SU-DHL-6 (cell line): ENCODE measurements around the gene ZNF335.

Experiments used
- H2AFZ ChIP-seq: fragments of 200-600 bp; sonication (generic); 2 replicates; pipeline ENCODE4 v1.6.1; 2014; ENCODE audit warnings: low read depth, mild to moderate bottlenecking, moderate library complexity, mixed read lengths, antibody characterized with exemption, low read length; ENCODE audit not compliant: severe bottlenecking
- H3F3A ChIP-seq: fragments of 200-600 bp; shearing (Covaris generic); 2 replicates; pipeline ENCODE4 v1.6.0; 2016; ENCODE audit warnings: antibody characterized with exemption, mild to moderate bottlenecking; ENCODE audit not compliant: insufficient read depth
- H3K27ac ChIP-seq: fragments of 200-600 bp; sonication (generic); 2 replicates; pipeline ENCODE4 v1.5.1; 2016; ENCODE audit warnings: low read depth, mild to moderate bottlenecking, low read length, moderate library complexity, mixed read lengths
- H3K27me3 ChIP-seq: fragments of 200-600 bp; sonication (generic), shearing (Covaris generic); 2 replicates; pipeline ENCODE4 v1.6.0; 2014; ENCODE audit warnings: mild to moderate bottlenecking, low read length
- H3K36me3 ChIP-seq: fragments of 200-600 bp; sonication (generic); 2 replicates; pipeline ENCODE4 v1.6.1; 2014; ENCODE audit warnings: mild to moderate bottlenecking, low read length, mixed read lengths
- H3K4me2 ChIP-seq: fragments of 300-600, 200-600 bp; shearing (Covaris generic), sonication (generic); 2 replicates; pipeline ENCODE4 v1.6.0; 2014; ENCODE audit warnings: low read length, low read depth, mild to moderate bottlenecking; ENCODE audit not compliant: poor library complexity, severe bottlenecking
- H3K4me3 ChIP-seq: fragments of 200-600 bp; sonication (generic); 2 replicates; pipeline ENCODE4 v1.5.1; 2014; ENCODE audit warnings: antibody characterized with exemption, low read length, mild to moderate bottlenecking, mixed read lengths; ENCODE audit not compliant: insufficient read depth, poor library complexity, severe bottlenecking
- H3K79me2 ChIP-seq: fragments of 200-600 bp; sonication (generic); 2 replicates; pipeline ENCODE4 v1.6.1; 2014; ENCODE audit warnings: mild to moderate bottlenecking, low read length, moderate library complexity; ENCODE audit not compliant: insufficient read depth
- H3K9ac ChIP-seq: fragments of 200-600 bp; sonication (generic); 2 replicates; pipeline ENCODE4 v1.7.0; 2014; ENCODE audit warnings: mild to moderate bottlenecking, low read length
- H3K9me2 ChIP-seq: fragments of 200-600 bp; sonication (generic); replicated peaks from 2 replicates; pipeline ENCODE4 v1.6.1; 2014; ENCODE audit warnings: low read length; ENCODE audit not compliant: insufficient read depth
- H3K9me3 ChIP-seq: fragments of 200-600 bp; sonication (generic); 2 replicates; pipeline ENCODE4 v1.6.1; 2014; ENCODE audit warnings: low read length, mixed read lengths; ENCODE audit not compliant: insufficient read depth
- H4K20me1 ChIP-seq: fragments of 200-600 bp; sonication (generic); 2 replicates; pipeline ENCODE4 v1.6.1; 2014; ENCODE audit warnings: low read depth, mild to moderate bottlenecking, antibody characterized with exemption, low read length, moderate library complexity, mixed read lengths
- CTCF ChIP-seq: fragments of 200-600 bp; sonication (generic); IDR thresholded peaks from one replicate; pipeline ENCODE4 v1.5.1; 2017; ENCODE audit warnings: antibody characterized with exemption, mild to moderate bottlenecking, low read length, moderate library complexity; ENCODE audit not compliant: insufficient read depth, poor library complexity, severe bottlenecking
- EZH2phosphoT487 ChIP-seq: fragments of 200-600 bp; sonication (generic), shearing (Covaris generic); conservative IDR thresholded peaks from 2 replicates; pipeline ENCODE4 v1.6.1; 2018; ENCODE audit warnings: mild to moderate bottlenecking, antibody characterized with exemption, low read length, moderate library complexity, mixed read lengths

The ZNF335 gene

GRCh38 chr20:45967551-45968080 is 4.4 kb downstream of the ZNF335 start:
- Histone ChIP-seq H3F3A (peaks cover 4% of the 10 kb centered on the region; the same call in 1 of the 2 replicates), H2AFZ (no peak overlapping the region), H3K9ac (no peak overlapping the region), H3K9me3 (no peaks in the 10 kb centered on the region), H3K79me2 (peaks cover 27% of the 10 kb centered on the region), H3K36me3 (no peaks in the 10 kb centered on the region; the same call in 1 of the 2 replicates), H3K27ac (no peak overlapping the region), H3K4me3 (no peak overlapping the region), H3K27me3 (no peaks in the 10 kb centered on the region), H4K20me1 (no peaks in the 10 kb centered on the region; the same call in 1 of the 2 replicates), H3K4me2 (no peak overlapping the region), H3K9me2 (no peaks in the 10 kb centered on the region)
- TF ChIP-seq CTCF: no peak
- no peak for TF ChIP-seq EZH2phosphoT487

- no peaks in the 10 kb centered on the region; the same call in 1 of the 2 replicates for H4K20me1 ChIP-seq
- no peaks in the 10 kb centered on the region for H3K27me3 ChIP-seq
- no peak overlapping the region for H2AFZ ChIP-seq
- no peaks in the 10 kb centered on the region for H3F3A ChIP-seq
- H3K9me3 ChIP-seq: no peaks in the 10 kb centered on the region
- H3K9me2 ChIP-seq: no peaks in the 10 kb centered on the region
- H3K4me2 ChIP-seq: no peak overlapping the region
- no peak overlapping the region for H3K9ac ChIP-seq
- H3K4me3 ChIP-seq: no peak overlapping the region
- no peak for TF ChIP-seq EZH2phosphoT487
- no peak for TF ChIP-seq CTCF
- H3K36me3 ChIP-seq: no peaks in the 10 kb centered on the region; the same call in 1 of the 2 replicates
- H3K79me2 ChIP-seq: peaks cover 17% of the 10 kb centered on the region
- no peak overlapping the region for H3K27ac ChIP-seq
Observed at GRCh38 chr20:45965169-45966002, 6.6 kb downstream of the ZNF335 start.

GRCh38 chr20:45964006-45964400 is 8.0 kb downstream of the ZNF335 start:
- no peaks in the 10 kb centered on the region for H3F3A ChIP-seq
- no peak for TF ChIP-seq EZH2phosphoT487
- no peak for TF ChIP-seq CTCF
- H3K9me3 ChIP-seq: no peaks in the 10 kb centered on the region
- H3K27me3 ChIP-seq: no peaks in the 10 kb centered on the region
- H3K9ac ChIP-seq: no peak overlapping the region
- H3K36me3 ChIP-seq: peaks cover 4% of the 10 kb centered on the region
- no peak overlapping the region for H3K4me2 ChIP-seq
- H4K20me1 ChIP-seq: no peaks in the 10 kb centered on the region; the same call in 1 of the 2 replicates
- H3K79me2 ChIP-seq: peaks cover 3% of the 10 kb centered on the region
- H3K9me2 ChIP-seq: no peaks in the 10 kb centered on the region
- no peak overlapping the region for H3K4me3 ChIP-seq
- H2AFZ ChIP-seq: no peak overlapping the region
- H3K27ac ChIP-seq: no peak overlapping the region
